Neutrophil (primary cell): Measurements from ENCODE around the gene GPR108.
"Not testable (repeated sequence)": the region's sequence is repeated elsewhere in the genome, so short reads cannot be mapped to it uniquely, and the experiment has no call there.

Experiments used
- H3K27ac ChIP-seq: fragments of 200-600 bp; sonication (generic); 2 replicates; pipeline ENCODE4 v1.5.1; 2016; ENCODE audit warnings: mild to moderate bottlenecking, moderate library complexity
- H3K27me3 ChIP-seq: fragments of 200-600 bp; sonication (generic); 2 replicates; pipeline ENCODE4 v1.6.0; 2016; ENCODE audit warnings: mild to moderate bottlenecking
- H3K36me3 ChIP-seq: fragments of 200-600 bp; sonication (generic); 2 replicates; pipeline ENCODE4 v1.5.1; 2017
- H3K4me1 ChIP-seq, 2 experiments: fragments of 200-600 bp in 1 of 2; sonication (generic) in 1 of 2; 1 replicate in 1 of 2; 2 replicates in 1 of 2; pipeline versions ENCODE4 v1.5.1 to v1.6.1; 2013 to 2016; ENCODE audit warnings: low read depth in 1 of 2, low read length in 1 of 2, mild to moderate bottlenecking in 1 of 2, moderate library complexity in 1 of 2; ENCODE audit not compliant: control insufficient read depth in 1 of 2, insufficient read depth in 1 of 2
- H3K4me3 ChIP-seq, 2 experiments: fragments of 200-600 bp in 1 of 2; sonication (generic) in 1 of 2; 1 replicate in 1 of 2; 2 replicates in 1 of 2; pipeline ENCODE4 v1.5.1; 2013 to 2016; ENCODE audit warnings: low read depth in 1 of 2, low read length in 1 of 2, mild to moderate bottlenecking in 1 of 2, moderate library complexity in 1 of 2
- H3K9me3 ChIP-seq: fragments of 200-600 bp; sonication (generic); 2 replicates; pipeline ENCODE4 v1.5.1; 2016
- TF ChIP-seq, protein P1 (sequence below): fragments of 200-600 bp; sonication (generic); IDR thresholded peaks from 2 replicates; pipeline ENCODE4 v1.5.1; 2016; ENCODE audit warnings: antibody characterized with exemption

Gene GPR108

DNA sequence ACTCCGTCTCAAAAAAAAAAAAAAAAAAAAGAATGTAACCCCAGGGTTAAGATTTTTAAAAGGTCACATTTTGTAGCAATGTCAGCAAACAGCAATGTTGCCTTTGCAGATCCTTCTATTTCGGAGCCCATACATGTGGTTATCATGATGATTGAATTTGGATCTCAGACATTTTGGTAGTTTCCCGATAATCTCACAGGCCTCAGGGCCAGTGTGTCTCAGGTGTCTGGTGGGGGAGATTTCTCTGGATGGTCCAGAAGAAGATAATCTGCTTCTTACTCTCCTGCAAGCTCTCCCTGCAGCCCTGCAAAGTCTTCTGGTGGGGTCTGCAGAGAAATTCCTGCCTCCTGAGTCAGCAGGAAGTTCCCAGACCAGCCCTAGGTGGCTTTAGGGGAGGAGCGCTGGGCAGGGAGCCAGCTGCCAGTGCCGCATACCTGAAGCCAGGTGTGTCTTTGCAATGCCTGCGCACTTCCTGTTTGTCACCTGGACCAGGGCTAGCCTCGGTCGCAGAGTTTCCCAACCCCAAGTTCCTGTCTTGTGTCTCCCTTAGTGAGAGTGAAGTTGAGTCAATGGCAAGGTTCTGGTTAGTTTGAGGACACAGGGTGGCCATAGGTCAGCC is 28.5 kb upstream of the GPR108 start:
- TF ChIP-seq, protein P1, sequence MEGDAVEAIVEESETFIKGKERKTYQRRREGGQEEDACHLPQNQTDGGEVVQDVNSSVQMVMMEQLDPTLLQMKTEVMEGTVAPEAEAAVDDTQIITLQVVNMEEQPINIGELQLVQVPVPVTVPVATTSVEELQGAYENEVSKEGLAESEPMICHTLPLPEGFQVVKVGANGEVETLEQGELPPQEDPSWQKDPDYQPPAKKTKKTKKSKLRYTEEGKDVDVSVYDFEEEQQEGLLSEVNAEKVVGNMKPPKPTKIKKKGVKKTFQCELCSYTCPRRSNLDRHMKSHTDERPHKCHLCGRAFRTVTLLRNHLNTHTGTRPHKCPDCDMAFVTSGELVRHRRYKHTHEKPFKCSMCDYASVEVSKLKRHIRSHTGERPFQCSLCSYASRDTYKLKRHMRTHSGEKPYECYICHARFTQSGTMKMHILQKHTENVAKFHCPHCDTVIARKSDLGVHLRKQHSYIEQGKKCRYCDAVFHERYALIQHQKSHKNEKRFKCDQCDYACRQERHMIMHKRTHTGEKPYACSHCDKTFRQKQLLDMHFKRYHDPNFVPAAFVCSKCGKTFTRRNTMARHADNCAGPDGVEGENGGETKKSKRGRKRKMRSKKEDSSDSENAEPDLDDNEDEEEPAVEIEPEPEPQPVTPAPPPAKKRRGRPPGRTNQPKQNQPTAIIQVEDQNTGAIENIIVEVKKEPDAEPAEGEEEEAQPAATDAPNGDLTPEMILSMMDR, result no peak
- H3K36me3 ChIP-seq, result no peaks in the 10 kb centered on the region
- H3K27ac ChIP-seq, result peak overlapping the region; percentile 91
- no peaks in the 10 kb centered on the region for H3K27me3 ChIP-seq
- peak overlapping the region in 1 of 2 experiments; percentile 73 for H3K4me3 ChIP-seq
- H3K4me1 ChIP-seq, result peaks cover 46 to 50% of the 10 kb centered on the region in 2 experiments
- no peaks in the 10 kb centered on the region for H3K9me3 ChIP-seq

- H3K9me3 ChIP-seq, H3K4me3 ChIP-seq, H3K36me3 ChIP-seq, H3K27me3 ChIP-seq, H3K27ac ChIP-seq: not testable (repeated sequence)
- H3K4me1 ChIP-seq, result peaks cover 19 to 23% of the 10 kb centered on the region in 2 experiments
These were observed 24.9 kb upstream of the GPR108 start for GRCh38 chr19:6762253-6762797.

DNA sequence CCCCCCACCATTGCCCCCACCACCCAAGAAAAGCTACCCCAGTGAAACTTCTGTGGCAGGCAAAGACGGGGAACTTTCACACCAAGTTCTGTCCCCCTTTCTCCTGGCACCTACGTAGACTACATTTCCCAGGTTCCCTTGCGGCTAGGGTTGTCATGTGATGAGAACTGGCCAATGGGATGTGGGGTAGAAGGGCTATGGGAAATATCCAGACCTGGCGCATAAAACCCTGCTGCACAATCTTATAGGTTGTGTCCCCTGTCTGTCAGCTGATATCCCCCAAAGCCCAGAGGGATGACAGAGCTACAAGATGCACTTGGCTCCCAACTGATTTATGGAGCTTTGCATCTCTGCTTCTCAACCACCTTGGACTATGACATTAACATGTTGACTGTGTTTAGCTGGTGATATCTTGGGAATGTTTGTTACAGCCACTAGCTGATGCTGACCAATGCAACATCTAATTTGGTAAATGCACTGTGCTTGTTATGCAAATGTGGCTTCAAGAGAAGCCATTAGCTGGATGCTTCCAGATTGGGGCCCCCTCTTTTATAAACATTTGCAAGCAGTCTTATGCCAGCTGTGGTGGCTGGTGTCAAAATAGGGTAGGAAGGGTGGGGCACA is 23.8 kb upstream of the GPR108 start:
- Histone ChIP-seq H3K4me1 (peaks cover 7 to 11% of the 10 kb centered on the region in 2 experiments), H3K27me3 (no peaks in the 10 kb centered on the region), H3K4me3 (no peak overlapping the region), H3K9me3 (no peaks in the 10 kb centered on the region), H3K27ac (no peak overlapping the region), H3K36me3 (no peaks in the 10 kb centered on the region)
- TF ChIP-seq, protein P1, result no peak

GRCh38 chr19:6760606-6761005 is 23.2 kb upstream of the GPR108 start:
- peaks cover 1 to 6% of the 10 kb centered on the region in 2 experiments for H3K4me1 ChIP-seq
- no peaks in the 10 kb centered on the region for H3K36me3 ChIP-seq

GRCh38 chr19:6754653-6755463 is 17.5 kb upstream of the GPR108 start:
- peaks cover 10 to 13% of the 10 kb centered on the region in 2 experiments for H3K4me1 ChIP-seq
- no peaks in the 10 kb centered on the region for H3K9me3 ChIP-seq
- no peak overlapping the region for H3K4me3 ChIP-seq
- H3K27me3 ChIP-seq, result peaks cover 9% of the 10 kb centered on the region
- TF ChIP-seq, protein P1, result no peak
- no peaks in the 10 kb centered on the region for H3K36me3 ChIP-seq
- H3K27ac ChIP-seq, result no peak overlapping the region

More at GRCh38 chr19:6760606-6761005, 23.2 kb upstream of the GPR108 start:
- Histone ChIP-seq H3K27ac (no peak overlapping the region), H3K27me3 (no peaks in the 10 kb centered on the region), H3K9me3 (no peaks in the 10 kb centered on the region), H3K4me3 (no peak overlapping the region)
- TF ChIP-seq, protein P1, result no peak
